GM03348 (cell line): Measurements from ENCODE around the gene SLC38A10.

ENCODE experiments used
- DNase-seq: peaks from one replicate; pipeline ENCODE4 v3.0.0; 2012; ENCODE audit warnings: low spot score

The SLC38A10 gene

DNA sequence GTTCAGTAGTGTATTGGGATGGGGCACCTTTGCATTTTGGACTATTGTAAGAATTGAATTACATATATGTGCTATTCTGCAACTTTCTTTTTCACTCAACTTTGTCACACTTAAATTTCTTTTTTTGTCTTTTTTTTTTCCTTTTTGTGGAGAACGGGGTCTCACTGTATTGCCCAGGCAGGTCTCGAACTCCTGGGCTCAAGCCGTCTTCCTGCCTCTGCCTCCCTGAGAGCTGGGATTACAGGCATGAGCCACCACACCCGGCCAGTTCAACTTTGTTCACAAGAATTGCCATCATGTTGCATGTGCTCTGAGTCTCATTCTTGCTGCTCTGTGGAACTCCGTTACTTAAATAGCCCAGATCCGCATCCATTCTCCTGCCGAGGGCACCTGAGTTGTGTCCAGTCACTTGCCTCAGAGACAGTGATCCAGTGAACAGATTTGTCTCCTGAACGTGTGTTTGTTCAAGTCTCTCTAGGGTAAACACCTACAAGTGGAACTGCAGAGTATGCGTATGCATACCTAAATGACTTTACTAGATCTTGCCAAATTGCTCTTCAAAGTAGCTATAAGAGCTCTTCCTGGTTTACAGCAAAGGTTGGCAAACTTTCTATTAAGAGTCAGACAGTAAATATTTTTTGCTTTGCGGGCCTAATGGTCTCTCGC, 3.4 kb upstream of the SLC38A10 start:
- no peak for DNase-seq

DNA sequence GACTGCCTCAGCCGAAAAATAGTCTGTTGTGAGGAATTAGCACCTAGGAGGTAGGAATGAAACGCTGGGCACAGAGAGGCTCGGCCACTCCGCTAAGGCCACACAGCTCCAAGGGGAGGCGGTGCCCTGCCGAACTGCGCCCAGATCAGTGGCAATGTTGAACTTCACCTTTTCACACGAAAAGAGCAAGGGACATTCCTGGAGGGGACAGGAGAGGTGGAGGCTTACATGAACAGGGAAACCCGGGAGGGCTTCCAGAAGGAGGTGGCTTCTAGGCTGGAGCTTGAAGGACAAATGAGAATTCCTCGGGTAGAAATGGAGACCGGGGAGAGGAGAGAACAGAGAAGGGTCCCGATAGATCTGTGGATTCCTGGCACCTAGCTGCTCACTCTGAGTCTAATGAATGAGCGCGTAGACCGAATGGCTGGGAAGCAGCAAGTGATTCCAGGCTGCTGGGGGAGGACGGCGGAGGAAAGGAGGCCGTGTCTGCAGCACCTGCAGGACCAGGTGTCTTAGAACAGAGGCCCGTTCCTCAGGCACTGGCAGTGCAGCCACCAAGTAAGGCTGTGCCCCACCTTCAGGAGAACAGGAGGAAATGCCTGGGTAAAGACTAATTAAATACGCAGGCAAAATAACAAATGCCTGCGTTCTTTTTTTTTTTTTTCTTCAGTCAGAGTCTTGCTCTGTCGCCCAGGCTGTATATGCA, 722 bp upstream of the SLC38A10 start:
- DNase-seq, result peak; percentile 45

DNA sequence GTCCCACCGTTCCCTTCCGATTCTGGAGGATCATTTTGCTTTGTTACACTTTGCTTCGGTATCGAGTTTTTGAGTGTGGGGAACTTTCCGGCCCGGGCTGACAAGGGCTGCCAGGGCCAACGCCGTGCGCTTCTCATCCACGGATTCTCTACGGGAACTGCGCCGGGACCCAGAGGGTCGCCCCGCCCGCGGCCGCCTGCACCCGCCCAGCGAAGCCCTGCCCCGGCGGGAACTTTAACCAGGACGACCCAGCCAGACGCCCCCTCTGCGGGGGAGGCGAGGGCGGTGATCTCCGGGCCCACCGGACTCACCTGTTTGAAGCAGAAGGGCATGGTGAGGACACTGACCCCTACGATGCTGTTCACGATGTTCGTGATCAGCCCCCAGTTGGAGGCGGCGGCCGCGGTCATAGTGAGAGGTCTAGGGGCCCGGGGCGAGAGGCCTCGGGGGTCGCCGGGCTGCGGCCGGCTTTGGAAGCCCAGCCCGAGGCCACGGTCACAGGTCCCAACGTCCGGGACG, 536 bp downstream of the SLC38A10 start:
- DNase-seq, result peak; percentile 78

DNA sequence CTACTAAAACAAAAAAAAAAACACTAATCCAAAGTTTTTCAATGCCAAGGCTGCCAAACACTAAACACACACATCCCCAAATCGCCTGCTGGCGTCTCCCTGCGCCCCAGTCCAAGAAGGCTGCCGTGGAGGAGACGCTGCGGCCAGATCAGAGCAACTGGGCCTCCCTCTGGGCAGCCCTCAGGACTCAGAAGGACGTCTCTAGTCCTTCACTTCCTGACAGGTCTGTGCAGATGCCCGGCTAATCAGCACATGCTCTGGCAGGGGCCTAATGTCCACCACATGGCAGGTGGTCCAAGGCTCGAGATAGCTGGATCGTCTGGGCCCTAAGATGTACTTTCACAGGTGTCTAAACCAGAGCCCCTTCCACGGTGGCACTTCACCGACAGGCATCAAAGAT, 2.7 kb downstream of the SLC38A10 start:
- no peak for DNase-seq

DNA sequence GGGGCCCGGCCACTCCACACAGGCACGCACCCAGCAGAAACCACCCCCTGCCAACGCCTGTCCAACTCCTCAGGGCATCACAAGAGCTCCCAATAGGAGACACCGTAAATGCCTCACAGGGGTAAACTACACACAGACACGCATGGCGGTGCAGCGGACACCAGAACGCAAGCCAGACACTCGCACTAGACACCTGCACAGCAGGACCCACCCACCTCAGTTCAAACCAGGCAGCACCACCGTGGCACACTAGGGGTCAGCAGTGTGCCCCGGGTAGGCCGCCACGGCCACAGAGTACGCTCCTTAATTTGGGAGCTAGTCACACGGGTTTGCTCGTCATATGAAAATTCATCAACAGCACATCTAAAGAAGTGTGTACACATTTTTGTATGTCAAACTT, 3.4 kb downstream of the SLC38A10 start:
- DNase-seq, result peak; percentile 91

DNA sequence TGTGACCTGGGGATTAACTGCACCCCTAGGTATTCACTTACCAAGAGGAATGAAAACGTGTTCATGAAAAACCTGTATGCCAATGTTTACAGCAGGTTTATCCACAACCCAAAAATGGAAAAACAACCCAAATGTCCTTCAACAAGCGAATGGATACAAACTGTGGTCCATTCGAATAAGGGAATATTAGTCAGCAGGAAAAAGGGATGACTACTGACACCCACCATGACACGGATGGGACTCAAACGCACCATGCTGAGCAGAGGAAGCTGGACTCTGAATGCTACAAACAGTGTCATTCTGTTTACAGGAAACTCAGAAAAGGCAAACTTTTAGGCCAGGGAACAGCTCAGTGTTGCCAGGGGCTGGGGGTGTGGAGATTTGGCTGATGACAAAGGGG, 4.9 kb downstream of the SLC38A10 start:
- no peak for DNase-seq

DNA sequence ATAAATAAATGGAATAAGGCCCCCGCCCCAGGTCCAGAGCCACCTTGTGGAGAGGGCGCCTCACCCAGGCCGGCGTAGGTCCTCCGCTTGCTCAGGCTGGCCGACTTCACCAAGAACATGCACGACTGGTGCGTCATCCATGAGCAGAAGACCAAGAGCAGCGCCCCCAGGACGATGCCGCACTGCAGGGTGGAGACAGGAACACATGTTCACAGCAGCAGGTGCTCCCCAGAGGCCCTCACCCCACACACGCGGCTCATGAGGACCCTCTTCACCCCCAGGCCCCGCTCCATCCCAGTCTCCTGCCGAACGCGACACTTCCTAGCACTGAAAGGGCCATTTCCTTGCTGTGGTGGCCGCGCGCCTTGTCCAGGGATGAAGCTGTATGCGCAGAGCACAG, 5.5 kb downstream of the SLC38A10 start:
- DNase-seq, result no peak

DNA sequence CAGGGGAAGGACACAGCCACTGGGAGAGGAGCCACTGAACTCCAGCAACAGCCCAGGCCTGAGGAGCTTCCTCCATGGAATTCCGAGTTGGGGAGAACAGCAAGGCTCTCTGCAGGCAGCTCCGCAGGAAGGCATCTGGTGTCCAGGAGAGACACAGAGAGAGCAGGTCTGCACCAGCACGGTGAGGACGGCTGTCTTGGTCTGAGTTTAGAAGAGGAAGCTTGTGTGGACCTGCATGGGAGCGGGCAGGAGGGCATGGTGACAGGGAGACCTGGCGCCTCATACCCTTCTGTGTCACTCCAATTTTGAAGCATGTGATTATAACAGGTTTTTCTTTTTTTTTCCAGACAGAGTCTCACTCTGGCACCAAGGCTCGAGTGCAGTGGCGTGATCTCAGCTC, 6.4 kb downstream of the SLC38A10 start:
- DNase-seq, result no peak

DNA sequence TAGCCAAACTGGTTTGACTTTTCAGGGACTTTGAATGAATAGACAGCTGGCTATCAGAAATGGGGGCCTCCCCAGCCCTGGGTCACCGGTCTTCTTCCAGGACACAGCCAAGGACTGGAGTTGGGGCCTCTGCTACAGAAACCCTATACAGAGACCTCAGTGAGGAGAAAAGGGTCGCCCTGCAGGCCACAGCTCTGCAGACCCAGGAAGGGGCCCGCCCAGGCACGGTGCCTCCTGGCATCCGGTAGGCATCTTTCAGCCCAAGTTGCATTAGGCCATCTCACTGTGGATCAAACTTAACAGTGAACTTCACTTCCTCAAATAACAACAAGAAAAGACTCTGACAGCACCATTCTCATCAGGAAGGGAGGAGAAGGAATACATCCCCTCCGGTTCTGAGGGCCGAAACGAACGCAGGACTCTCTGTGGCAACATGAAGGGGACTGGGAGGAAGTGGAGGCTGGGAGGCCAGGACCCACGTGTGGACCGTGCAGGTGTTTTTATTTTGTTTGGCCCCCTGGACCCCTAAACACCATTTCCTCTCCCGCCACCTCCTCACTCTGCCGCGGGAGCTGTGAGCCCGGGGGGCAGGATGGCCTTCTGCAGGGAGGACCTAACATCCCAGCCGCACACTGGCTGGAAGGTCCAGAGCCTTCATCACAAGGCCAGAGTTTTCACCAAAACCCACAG, 7.2 kb downstream of the SLC38A10 start:
- DNase-seq, result no peak

DNA sequence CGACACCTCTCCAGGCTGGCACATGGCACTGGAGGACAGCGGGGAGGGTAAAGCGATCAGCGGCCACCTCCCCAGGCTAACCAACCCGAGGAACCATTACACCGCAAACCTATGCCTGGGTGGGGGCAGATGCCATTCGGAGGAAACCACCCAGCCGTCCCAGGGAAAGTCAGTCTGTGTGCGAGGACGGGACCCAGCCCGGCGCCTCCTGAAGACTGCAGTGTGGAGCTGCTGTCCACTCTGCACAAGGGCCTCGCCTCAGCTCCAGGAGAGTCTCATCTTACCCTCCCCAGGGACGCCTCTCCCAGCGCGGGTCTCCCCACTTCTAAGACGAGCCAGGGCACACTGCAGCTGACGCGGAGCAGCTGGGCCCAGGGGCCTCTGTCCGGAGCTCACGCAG, 8.0 kb downstream of the SLC38A10 start:
- DNase-seq, result no peak

DNA sequence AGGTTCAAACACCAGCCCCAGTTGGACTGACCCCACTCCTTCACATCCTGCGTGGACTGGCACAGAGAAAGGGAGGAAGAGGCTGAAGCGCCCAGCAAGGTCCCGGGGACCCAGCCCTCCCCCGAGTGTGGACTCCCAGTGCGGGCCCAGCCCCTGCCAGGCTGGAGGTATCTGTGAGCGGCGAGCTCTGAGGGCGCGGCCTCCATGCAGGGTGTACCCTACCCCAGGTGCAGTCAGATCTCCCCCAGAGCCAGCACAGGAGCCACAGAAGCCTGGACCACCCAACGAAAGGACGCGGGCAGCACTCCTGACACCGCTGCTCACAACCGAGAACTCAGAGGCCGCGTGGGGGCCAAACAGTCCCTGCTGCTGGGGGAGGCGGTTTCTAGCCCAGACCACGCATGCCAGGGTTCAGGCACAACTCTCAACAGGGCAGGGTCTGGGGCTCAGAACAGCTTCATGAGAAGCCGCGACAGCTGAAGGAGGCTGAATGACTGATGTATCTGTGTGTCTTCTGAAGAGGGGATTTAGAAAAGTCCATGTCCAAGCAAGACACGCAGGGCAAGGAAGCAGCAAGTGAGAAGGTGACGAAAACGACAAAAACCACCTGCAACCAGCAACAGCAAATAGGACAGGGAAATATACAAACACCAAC, 8.5 kb downstream of the SLC38A10 start:
- DNase-seq, result no peak

DNA sequence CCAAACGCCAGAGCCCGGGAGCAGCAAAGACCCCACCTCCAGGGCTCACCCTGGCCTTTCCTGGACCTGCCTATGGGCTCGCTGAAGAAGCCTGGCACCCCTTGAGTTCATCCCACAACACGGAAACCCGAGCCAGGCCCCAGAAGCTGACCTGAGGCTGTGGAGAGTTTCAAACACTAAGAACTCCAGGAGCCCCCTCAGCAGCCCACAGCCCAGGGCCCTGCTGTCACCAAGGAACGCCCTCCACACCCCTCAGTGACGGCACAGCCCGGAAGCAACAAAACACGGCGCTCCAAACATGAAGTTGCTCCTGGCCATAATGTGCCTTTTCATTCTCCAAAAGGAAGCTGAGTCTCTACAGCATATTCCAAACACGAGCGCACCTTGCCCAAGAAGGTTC, 9.2 kb downstream of the SLC38A10 start:
- DNase-seq, result no peak

DNA sequence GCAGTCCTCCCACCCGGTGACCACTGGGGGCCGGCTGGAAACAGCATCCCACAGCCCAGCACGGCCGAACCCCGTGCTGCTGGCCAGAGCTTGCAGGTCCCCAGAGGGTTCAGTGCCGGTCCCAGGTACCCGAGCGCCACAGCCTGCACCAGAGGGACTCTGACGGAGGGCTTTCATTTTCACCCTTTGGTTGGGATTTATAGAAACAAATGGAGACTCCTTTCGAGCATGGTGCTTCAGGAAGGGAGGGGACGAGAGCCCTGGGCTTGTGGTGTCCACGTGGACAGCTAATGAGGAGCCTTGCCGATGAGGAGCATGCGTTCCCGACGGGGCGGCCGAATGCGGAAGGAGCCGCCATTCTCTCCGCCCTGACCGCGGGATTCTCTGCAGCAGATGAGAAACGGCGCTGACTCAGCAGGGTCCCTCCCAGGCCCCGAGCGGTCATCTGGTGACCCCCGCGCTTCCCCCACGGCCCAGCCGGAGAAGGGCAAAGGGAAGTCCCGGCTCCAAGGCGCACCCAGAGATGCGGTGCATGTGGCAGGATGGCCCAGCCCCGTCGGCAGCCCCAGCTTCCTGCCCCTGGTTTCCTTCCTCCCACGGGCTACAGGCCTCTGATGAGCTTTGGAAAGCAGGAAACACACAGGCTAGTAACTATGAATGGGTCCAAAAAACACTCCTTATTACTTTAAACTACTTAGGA, 9.8 kb downstream of the SLC38A10 start:
- no peak for DNase-seq

DNA sequence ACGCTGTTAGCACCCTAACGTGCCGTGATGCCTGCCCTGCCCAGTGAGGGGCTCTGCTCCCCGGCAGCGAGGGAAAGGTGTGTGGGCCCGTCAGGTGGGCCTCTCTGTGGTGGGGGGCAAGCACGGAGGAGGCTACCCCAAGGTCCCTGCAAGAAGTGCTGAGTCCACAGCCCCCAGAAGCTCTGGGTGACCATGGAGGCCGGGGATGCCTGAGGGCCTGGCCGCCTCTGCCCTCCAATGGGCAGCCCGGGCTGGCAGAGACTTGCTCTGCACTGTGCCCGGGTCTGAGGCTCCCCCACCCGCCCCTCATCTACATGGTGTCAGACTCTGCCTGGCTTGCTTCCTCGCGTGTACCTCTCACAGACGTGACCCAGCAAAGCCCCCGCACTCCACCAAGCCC, 12.2 kb downstream of the SLC38A10 start:
- DNase-seq, result no peak

DNA sequence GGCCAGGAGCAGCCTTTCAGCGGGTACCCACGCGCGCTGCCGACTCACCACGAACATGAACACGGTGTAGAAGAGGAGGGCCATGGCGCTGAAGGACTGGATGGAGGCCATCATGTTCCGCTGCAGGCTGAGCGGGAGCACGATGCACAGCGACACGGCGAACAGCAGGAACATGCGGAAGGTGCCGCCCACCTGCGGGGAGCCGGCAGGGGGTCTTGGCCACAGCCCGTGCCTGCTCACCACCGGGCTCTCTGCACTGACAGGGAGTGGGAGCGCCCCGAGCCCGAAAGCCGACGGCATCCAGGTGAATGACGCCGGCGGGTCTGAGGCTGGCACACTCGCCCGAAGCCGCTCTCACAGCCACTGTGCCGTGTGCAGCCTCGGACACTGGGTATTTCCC, 13.0 kb downstream of the SLC38A10 start:
- no peak for DNase-seq

DNA sequence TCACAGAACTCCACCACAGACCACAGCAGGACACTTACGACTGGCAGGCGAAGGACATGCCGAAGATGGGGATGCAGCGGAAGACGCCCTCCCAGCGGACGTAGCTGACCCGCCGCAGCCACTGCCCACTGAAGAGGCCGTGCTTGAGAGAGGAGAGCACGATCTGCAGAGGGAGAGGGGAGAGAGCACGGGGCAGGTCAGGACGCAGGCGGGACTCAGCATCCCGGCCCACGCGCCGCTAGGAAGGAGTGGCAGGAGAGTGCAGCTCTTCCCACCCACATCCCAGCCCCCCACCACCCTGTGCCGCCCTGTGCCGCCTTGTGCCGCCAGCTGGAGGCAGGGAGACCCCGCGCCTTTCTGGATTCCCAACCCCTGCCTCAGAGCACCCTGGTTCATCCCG, 14.5 kb downstream of the SLC38A10 start:
- DNase-seq, result no peak

DNA sequence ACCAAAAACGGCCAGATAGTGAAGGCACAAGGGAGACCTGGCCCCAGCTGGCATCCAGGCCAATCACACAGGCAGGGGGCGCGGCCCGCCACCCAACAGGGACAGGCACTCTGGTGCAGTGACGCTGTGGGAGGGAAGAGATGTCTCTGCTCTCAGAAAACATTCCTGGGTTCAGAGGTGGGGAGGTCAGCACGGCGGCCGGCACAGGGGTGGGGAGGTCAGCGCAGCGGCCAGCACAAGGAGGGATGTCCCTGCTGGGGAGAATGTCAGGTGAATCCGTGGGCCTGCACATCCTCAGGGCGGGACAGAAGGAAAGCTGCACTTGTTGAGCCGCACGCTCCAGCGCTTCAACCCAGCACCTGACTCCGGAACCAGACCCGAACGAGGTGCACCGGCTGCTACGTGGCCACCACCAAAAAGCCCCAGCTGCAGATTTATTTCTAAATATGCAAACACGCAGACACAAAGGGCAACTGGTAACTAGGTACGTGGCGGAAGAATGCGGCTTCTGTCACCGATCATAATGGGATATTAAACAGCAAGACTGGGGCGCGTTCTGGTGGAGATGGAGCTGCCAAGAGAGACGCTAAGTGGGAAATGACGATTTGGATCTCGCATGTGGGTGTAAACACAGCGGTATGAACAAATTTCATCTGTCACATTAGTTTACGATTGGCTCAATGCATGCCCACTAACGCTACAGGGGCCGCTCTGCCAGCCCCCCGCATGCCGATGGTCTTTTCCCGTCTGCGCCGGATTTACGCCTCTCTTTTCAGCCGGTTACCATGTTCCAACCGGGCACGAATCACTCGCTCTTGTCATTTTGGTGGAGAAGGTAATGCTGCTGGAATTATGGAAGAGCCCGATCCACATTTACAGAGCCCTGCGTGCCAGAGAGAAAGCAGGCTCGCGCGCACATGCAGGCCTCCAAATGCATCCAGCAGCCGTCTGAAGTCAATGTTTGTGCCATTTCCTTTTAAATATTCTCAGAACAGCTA, 15.5 kb downstream of the SLC38A10 start:
- no peak for DNase-seq

DNA sequence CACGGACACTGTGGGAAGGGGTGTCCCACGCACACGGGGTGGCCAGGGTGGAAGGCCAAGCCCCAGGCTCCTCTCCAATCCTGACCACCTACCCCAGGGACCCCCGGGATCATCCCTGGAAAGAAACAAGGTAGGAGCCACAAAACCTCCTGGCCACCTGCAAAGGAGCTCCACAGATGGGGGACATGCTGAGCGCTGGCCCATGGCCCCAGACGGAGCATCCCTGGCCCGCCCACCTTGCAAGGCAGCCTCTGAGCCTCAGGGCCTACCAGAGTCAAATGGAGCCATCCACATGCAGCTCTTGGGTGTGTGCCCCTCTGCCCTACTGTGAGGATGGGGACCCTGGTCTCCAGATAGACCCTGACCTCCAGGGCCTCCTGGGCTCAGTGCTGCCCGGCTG, 16.3 kb downstream of the SLC38A10 start:
- DNase-seq, result no peak

DNA sequence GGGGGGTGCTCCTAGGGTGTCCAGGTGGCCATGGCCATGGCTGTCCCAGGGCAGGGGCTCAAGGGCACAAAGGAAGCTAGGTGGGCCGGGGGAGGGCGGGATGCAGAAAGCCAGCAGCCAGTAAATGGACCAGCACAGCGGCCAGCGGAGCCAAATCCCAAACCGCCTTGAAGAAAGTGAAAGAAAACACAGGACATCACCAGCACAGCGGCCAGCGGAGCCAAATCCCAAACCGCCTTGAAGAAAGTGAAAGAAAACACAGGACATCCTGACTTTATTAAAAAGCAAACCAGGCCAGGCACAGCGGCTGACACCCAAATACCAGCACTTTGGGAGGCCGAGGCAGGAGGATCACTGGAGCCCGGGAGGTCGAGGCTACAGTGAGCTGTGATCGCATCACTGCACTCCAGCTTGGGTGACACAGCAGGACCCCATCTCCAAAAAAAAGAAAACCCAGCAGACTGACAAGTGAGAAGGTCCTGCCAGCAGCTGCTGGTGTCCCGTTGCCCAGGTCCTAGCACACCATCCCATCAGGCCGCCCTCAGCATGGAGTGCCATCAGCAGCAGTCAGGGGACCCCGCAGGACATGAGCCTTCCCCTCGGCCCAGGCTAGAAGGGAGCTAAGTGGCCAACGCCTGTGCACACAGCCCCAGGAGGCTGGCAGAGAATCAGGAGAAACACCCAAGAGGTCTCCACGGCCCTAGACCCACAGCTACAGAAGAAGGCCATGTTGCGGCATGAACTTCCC, 17.0 kb downstream of the SLC38A10 start:
- no peak for DNase-seq

DNA sequence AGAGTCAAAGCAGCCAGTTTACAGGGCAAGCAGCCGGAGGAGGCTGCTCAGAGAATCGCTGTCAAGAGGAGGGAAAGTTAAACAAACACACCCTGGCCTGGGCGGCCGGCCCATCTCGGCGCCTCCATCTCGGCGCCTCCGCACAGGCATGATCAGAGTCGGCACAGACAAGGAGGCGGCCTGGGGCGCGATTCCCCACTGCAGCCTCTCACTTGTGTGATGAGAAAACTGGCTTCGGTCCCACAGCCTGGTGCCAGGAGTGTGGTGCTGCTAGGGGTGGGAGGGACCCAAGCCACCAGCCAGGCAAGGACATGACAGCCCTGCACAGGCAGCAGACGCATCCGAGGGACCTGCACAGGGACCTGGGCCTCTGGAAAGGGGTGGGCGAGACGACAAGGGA, 17.7 kb downstream of the SLC38A10 start:
- no peak for DNase-seq
